WERI-Rb-1 (cell line): ENCODE data around the gene NBEA.

Experiments
- DNase-seq: peaks from one replicate; pipeline ENCODE4 v3.0.0-alpha.2; 2020
- H3K27ac ChIP-seq: fragments of 250-450 bp; sonication (Bioruptor Pico); 2 replicates; pipeline ENCODE4 v1.5.1; 2020; ENCODE audit warnings: mild to moderate bottlenecking, moderate library complexity
- H3K27me3 ChIP-seq: fragments of 250-450 bp; sonication (Bioruptor Pico); 2 replicates; pipeline ENCODE4 v1.5.1; 2021; ENCODE audit warnings: mild to moderate bottlenecking, low read depth, moderate library complexity; ENCODE audit not compliant: insufficient read depth, severe bottlenecking
- H3K36me3 ChIP-seq: fragments of 250-450 bp; sonication (Bioruptor Pico); 2 replicates; pipeline ENCODE4 v1.5.1; 2020; ENCODE audit warnings: mild to moderate bottlenecking, moderate library complexity
- H3K4me3 ChIP-seq: 2 replicates; pipeline ENCODE4 v1.5.1; 2011; ENCODE audit warnings: low read depth, mild to moderate bottlenecking, control low read depth, low read length
- H3K9me3 ChIP-seq: fragments of 250-450 bp; sonication (Bioruptor Pico); 2 replicates; pipeline ENCODE4 v1.5.1; 2021; ENCODE audit warnings: mild to moderate bottlenecking, moderate library complexity; ENCODE audit not compliant: severe bottlenecking
- TF ChIP-seq, protein P1 (sequence below): IDR thresholded peaks from 2 replicates; pipeline ENCODE4 v1.5.1; 2011; ENCODE audit warnings: low read depth, mild to moderate bottlenecking, control low read depth, inconsistent platforms, low read length

Gene NBEA

DNA sequence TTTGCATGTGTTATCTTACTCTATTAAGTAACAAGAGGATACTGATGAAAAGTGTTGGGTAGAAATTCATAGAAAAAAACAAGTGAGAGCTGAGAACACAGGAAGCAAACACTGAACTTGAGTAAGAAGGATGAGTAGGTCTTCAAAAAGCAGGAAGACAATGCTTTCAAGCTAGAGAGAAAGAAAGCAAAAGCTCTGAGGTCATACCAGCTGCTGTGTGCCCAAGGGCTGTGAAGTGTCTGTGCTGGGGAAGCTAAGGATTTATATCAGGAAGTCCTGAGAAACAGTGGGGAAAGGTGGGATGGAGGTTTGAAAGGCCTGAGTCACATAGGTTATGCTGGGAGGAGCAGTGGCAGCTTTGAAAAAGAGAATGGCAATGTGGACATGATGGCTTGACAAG lies 679.9 kb downstream of the NBEA start:
- Histone ChIP-seq H3K4me3 (no peak overlapping the region), H3K9me3 (no peaks in the 10 kb centered on the region), H3K36me3 (no peaks in the 10 kb centered on the region), H3K27ac (no peak overlapping the region), H3K27me3 (no peaks in the 10 kb centered on the region)
- no peak for DNase-seq
- TF ChIP-seq, protein P1, sequence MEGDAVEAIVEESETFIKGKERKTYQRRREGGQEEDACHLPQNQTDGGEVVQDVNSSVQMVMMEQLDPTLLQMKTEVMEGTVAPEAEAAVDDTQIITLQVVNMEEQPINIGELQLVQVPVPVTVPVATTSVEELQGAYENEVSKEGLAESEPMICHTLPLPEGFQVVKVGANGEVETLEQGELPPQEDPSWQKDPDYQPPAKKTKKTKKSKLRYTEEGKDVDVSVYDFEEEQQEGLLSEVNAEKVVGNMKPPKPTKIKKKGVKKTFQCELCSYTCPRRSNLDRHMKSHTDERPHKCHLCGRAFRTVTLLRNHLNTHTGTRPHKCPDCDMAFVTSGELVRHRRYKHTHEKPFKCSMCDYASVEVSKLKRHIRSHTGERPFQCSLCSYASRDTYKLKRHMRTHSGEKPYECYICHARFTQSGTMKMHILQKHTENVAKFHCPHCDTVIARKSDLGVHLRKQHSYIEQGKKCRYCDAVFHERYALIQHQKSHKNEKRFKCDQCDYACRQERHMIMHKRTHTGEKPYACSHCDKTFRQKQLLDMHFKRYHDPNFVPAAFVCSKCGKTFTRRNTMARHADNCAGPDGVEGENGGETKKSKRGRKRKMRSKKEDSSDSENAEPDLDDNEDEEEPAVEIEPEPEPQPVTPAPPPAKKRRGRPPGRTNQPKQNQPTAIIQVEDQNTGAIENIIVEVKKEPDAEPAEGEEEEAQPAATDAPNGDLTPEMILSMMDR = no peak

DNA sequence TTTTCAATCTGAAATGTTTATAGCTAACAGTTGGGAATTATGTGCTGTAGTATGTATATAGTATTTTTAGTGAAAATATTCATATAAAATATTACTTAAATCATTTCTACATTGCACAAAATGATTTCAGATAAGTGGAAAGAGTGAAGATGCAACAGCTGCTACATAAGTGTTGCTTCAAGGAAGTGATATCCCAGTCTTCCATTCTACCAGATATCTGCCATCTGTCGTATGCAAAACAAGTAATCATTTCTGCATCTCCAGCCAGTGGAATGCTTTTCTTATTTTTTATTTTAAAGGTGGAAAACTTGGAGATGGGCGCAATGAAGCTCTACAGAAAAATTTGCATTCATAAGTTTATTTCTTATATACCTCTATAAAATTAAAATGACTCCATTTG lies 687.0 kb downstream of the NBEA start:
- no peaks in the 10 kb centered on the region for H3K9me3 ChIP-seq
- no peak overlapping the region for H3K27ac ChIP-seq
- TF ChIP-seq, protein P1 = no peak
- no peaks in the 10 kb centered on the region for H3K36me3 ChIP-seq
- DNase-seq = no peak
- H3K27me3 ChIP-seq = no peaks in the 10 kb centered on the region
- no peak overlapping the region for H3K4me3 ChIP-seq

DNA sequence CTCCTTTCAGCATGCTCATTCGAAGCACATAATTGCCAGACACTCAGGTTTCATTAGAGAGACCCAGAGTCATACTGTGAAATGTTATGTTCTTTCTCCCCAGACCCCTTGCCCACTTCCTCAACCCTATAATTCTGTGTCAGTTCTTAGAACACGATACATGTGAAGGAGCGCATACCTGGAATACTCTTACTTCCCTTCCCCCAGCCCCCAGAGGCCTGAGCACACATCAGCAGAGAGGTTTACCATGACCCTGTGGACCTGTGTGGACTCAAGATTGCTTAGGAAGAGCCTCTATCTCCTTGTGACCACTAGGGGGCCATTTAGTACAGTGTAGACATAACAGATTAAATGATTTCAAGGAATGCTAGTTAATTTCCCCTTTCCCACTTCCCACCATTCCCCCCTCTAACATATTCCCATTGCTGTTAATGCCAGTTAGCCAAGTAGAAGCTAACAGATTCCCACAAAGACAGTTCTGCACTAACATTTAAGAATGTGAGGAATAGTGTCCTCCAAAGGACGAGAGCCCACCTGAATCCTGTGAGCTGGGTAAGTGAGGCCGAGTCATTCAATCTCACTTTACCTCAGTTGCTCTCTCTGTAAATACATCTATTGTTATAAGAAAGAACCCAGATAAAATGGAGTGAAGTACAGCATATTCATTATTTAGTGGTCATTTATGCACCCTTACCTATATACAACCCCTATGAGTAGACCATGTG lies 688.6 kb downstream of the NBEA start:
- peak; percentile 60 for DNase-seq
- H3K36me3 ChIP-seq = no peaks in the 10 kb centered on the region
- TF ChIP-seq, protein P1 = peak; percentile 75
- H3K27me3 ChIP-seq = no peaks in the 10 kb centered on the region
- H3K27ac ChIP-seq = no peak overlapping the region
- no peaks in the 10 kb centered on the region for H3K9me3 ChIP-seq
- no peak overlapping the region for H3K4me3 ChIP-seq

DNA sequence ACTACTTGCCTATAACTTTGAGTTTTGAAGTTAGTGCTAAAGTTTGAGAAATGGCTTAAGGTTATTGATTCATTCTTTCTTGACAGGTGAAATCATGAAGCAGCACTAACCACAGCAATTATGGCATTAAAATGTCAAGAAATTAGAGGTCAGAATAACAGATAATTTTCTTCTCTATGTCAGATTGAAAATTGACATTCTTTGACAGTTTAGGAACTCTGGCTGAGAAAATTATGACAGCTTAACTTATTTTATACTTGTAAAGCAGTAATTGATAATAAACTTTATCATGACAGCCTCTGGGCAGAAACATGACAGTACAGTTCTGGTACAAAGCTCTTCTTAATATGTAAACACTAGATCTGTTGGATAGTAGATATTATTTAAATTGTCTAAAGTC lies 689.6 kb downstream of the NBEA start:
- no peaks in the 10 kb centered on the region for H3K27me3 ChIP-seq
- DNase-seq = no peak
- no peak overlapping the region for H3K4me3 ChIP-seq
- H3K36me3 ChIP-seq = no peaks in the 10 kb centered on the region
- H3K27ac ChIP-seq = no peak overlapping the region
- TF ChIP-seq, protein P1 = no peak
- no peaks in the 10 kb centered on the region for H3K9me3 ChIP-seq

DNA sequence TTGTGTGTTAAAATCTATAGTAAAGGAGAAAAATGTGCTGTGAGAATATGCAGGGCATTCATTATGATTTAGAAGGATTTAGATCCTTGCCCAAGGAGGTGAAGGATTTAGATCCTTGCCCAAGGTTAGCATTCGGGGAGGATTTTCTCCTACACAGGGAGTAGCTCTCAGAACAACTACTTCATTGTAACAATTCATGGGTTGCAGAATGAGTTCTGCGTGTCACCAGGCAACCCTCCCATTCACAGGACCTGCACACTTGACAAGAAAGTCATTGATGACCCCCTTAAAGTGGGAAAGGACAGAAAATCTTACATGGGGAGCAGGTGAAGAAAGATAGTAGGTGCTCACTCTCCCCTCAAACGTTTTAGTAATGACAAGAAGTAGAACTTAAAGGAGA lies 701.6 kb downstream of the NBEA start:
- DNase-seq = no peak
- H3K36me3 ChIP-seq = no peaks in the 10 kb centered on the region
- no peak overlapping the region for H3K4me3 ChIP-seq
- H3K27me3 ChIP-seq = no peaks in the 10 kb centered on the region
- no peaks in the 10 kb centered on the region for H3K9me3 ChIP-seq
- TF ChIP-seq, protein P1 = no peak
- no peak overlapping the region for H3K27ac ChIP-seq
